ENCODE data around the gene KLLN. TPM values are rescaled to one million over a fixed set of nuclear protein-coding genes. Genes with fewer than 3 reads are reported as not detected.

KLLN gene
- total and polyA plus RNA-seq, 2 of the 13 experiments (the other 11 are each of a cell fraction or from before 2014, with no cell fraction given): 0.08 to 0.44 TPM

DNA sequence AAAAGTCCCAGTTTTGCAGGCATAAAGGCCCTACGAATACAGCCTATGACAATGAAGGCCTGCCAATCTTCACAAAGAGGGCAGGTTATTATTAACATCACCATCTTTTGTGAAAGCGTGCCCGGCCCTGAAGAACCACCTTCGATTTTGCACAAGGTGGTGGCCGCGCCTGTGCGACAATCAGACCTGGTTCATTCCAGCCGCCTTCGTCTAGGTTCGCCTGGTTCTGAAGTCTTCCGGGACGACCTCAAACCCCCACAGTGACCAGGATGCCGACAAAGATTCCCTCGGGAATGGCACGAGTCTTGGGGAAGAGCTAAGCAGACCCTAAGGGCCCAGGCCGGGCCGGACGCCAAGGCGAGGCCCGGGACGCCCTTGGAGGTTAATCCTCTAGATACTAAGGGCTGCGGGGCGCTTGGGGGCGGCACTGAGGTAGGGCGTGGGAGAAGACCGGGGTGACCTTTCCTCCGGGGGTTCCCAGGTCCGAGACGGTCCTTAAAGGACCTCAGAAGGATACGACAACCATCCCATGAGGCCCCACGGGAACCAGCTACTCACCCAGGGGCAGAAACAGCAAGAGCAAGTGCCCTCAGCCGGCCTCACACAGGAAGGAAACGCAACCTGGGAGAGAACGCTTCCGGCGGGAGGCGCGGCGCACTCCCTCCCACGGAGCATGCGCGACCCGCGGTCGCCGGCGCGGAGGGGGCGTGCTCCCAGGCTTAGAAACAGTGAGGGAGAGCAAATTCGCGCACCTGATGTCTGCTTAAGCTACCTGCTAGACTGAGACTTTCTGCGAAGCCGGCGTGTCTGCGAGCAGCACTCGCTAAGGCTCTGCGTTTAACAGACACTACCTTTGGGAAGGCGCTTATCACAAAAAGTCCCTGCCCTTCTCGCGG lies 45.5 kb downstream of the KLLN start, which contains the start of gene ATAD1 (continued):
- TF ChIP-seq MEIS1 (CRISPR knock-in tag; IDR thresholded peaks at IDR 0.05; ENCODE audit: borderline replicate concordance) (peak; percentile 23; the same call in 1 of the 2 replicates), RXRA (CRISPR knock-in tag; IDR thresholded peaks at IDR 0.05) (peak; percentile 86), ZNF143 (CRISPR knock-in tag; IDR thresholded peaks at IDR 0.05) (peak; percentile 76), PTBP1 (IDR thresholded peaks at IDR 0.05; ENCODE audit: low read depth, low read length, poor library complexity, severe bottlenecking) (no peak), ZZZ3 (CRISPR knock-in tag; IDR thresholded peaks at IDR 0.05; ENCODE audit: borderline replicate concordance) (peak; percentile 59; the same call in 1 of the 2 replicates), NR3C1 (CRISPR knock-in tag; IDR thresholded peaks at IDR 0.05) (no peak), SIX1 (CRISPR knock-in tag; IDR thresholded peaks at IDR 0.05; ENCODE audit: borderline replicate concordance) (no peak), CBFB (CRISPR knock-in tag; IDR thresholded peaks at IDR 0.05) (no peak), JDP2 (CRISPR knock-in tag; IDR thresholded peaks at IDR 0.05; ENCODE audit: borderline replicate concordance) (no peak), ZSCAN12 (CRISPR knock-in tag; IDR thresholded peaks at IDR 0.05) (peak; percentile 68; the same call in 1 of the 2 replicates), AHR (CRISPR knock-in tag; IDR thresholded peaks at IDR 0.05) (no peak), ZNF607 (CRISPR knock-in tag; IDR thresholded peaks at IDR 0.05; ENCODE audit: borderline replicate concordance) (peak; percentile 75; the same call in 1 of the 2 replicates), ZNF207 (IDR thresholded peaks at IDR 0.05; ENCODE audit: borderline replicate concordance) (no peak), EP300 (IDR thresholded peaks at IDR 0.05; ENCODE audit: low read depth in 2 of 2, low read length in 2 of 2) (no peak), EP300 (CRISPR knock-in tag; IDR thresholded peaks at IDR 0.05; ENCODE audit: borderline replicate concordance) (peak; percentile 22; the same call in 1 of the 2 replicates), KLF9 (CRISPR knock-in tag; IDR thresholded peaks at IDR 0.05; ENCODE audit: low read depth) (peak; percentile 86; the same call in 1 of the 2 replicates), ZNF205 (CRISPR knock-in tag; IDR thresholded peaks at IDR 0.05) (0 out of 2 replicates have a peak, but pooled peaks have one; percentile 29), SMARCE1 (IDR thresholded peaks at IDR 0.05; ENCODE audit: borderline replicate concordance) (no peak), GATAD2A (CRISPR knock-in tag; IDR thresholded peaks at IDR 0.05) (peak; percentile 5; the same call in 1 of the 2 replicates), TBX3 (IDR thresholded peaks at IDR 0.05; ENCODE audit: borderline replicate concordance) (no peak), KMT2B (CRISPR knock-in tag; IDR thresholded peaks at IDR 0.05) (peak; percentile 87), ISX (CRISPR knock-in tag; conservative IDR thresholded peaks at IDR 0.05) (no peak), ZNF768 (CRISPR knock-in tag; IDR thresholded peaks at IDR 0.05) (peak; percentile 89), ZNF616 (CRISPR knock-in tag; IDR thresholded peaks at IDR 0.05; ENCODE audit: low read depth) (no peak), ESRRA (CRISPR knock-in tag; IDR thresholded peaks at IDR 0.05; ENCODE audit: low read depth) (no peak; the same call in 1 of the 2 replicates)
- TF ChIP-seq, protein P1, sequence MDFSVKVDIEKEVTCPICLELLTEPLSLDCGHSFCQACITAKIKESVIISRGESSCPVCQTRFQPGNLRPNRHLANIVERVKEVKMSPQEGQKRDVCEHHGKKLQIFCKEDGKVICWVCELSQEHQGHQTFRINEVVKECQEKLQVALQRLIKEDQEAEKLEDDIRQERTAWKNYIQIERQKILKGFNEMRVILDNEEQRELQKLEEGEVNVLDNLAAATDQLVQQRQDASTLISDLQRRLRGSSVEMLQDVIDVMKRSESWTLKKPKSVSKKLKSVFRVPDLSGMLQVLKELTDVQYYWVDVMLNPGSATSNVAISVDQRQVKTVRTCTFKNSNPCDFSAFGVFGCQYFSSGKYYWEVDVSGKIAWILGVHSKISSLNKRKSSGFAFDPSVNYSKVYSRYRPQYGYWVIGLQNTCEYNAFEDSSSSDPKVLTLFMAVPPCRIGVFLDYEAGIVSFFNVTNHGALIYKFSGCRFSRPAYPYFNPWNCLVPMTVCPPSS (IDR thresholded peaks at IDR 0.05): no peak
- TF ChIP-seq, protein P2, sequence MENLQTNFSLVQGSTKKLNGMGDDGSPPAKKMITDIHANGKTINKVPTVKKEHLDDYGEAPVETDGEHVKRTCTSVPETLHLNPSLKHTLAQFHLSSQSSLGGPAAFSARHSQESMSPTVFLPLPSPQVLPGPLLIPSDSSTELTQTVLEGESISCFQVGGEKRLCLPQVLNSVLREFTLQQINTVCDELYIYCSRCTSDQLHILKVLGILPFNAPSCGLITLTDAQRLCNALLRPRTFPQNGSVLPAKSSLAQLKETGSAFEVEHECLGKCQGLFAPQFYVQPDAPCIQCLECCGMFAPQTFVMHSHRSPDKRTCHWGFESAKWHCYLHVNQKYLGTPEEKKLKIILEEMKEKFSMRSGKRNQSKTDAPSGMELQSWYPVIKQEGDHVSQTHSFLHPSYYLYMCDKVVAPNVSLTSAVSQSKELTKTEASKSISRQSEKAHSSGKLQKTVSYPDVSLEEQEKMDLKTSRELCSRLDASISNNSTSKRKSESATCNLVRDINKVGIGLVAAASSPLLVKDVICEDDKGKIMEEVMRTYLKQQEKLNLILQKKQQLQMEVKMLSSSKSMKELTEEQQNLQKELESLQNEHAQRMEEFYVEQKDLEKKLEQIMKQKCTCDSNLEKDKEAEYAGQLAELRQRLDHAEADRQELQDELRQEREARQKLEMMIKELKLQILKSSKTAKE (CRISPR knock-in tag; IDR thresholded peaks at IDR 0.05; ENCODE audit: borderline replicate concordance): 0 out of 2 replicates have a peak, but pooled peaks have one; percentile 11
- TF ChIP-seq, protein P3, sequence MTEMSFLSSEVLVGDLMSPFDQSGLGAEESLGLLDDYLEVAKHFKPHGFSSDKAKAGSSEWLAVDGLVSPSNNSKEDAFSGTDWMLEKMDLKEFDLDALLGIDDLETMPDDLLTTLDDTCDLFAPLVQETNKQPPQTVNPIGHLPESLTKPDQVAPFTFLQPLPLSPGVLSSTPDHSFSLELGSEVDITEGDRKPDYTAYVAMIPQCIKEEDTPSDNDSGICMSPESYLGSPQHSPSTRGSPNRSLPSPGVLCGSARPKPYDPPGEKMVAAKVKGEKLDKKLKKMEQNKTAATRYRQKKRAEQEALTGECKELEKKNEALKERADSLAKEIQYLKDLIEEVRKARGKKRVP (CRISPR knock-in tag; IDR thresholded peaks at IDR 0.05): no peak

Data from HepG2 (cell line).